Activated naive CD8-positive, alpha-beta T cell treated with anti-CD3 and anti-CD28 coated beads, Interleukin-2, amount 50 U/mL, for 16 hours (primary cell): ENCODE data around the gene HAGH.

Experiments used
- DNase-seq: peaks from one replicate; pipeline ENCODE4 v3.0.0-alpha.2; 2020; ENCODE audit warnings: low read depth, low spot score

HAGH gene

GRCh38 chr16:1831186-1832075 lies 4.8 kb upstream of the HAGH start:
- DNase-seq = no peak

GRCh38 chr16:1830213-1830612 lies 3.6 kb upstream of the HAGH start:
- DNase-seq = no peak

- DNase-seq = no peak
These were observed 2.2 kb upstream of the HAGH start for GRCh38 chr16:1828645-1829410.

- DNase-seq = peak; percentile 21
These were observed 548 bp downstream of the HAGH start for GRCh38 chr16:1825864-1826690.

GRCh38 chr16:1825381-1825863 lies 1.2 kb downstream of the HAGH start:
- DNase-seq = no peak

GRCh38 chr16:1823821-1824220 lies 2.8 kb downstream of the HAGH start:
- DNase-seq = no peak

GRCh38 chr16:1822801-1823200 lies 3.8 kb downstream of the HAGH start:
- no peak for DNase-seq

GRCh38 chr16:1821861-1822611 lies 4.6 kb downstream of the HAGH start:
- DNase-seq = no peak

GRCh38 chr16:1820946-1821290 lies 5.7 kb downstream of the HAGH start:
- no peak for DNase-seq

GRCh38 chr16:1820096-1820945 lies 6.3 kb downstream of the HAGH start:
- no peak for DNase-seq

GRCh38 chr16:1819611-1820010 lies 7.0 kb downstream of the HAGH start:
- no peak for DNase-seq

- DNase-seq = no peak
These were observed 7.6 kb downstream of the HAGH start for GRCh38 chr16:1818873-1819525.

- no peak for DNase-seq
These were observed 8.3 kb downstream of the HAGH start for GRCh38 chr16:1818204-1818872.

GRCh38 chr16:1817716-1818115 lies 8.9 kb downstream of the HAGH start:
- DNase-seq = no peak

GRCh38 chr16:1817276-1817589 lies 9.4 kb downstream of the HAGH start:
- no peak for DNase-seq

- no peak for DNase-seq
These were observed 10.0 kb downstream of the HAGH start for GRCh38 chr16:1816396-1817275.

- DNase-seq = no peak
These were observed 11.2 kb downstream of the HAGH start for GRCh38 chr16:1815461-1815860.

- no peak for DNase-seq
These were observed 13.9 kb downstream of the HAGH start for GRCh38 chr16:1812732-1813163.
